HepG2 (cell line): ENCODE results near the gene ADPRH.

Experiments
- ZNF24 ChIP-seq: fragments of 450-650 bp; IDR thresholded peaks from 2 replicates; pipeline ENCODE4 v1.6.1; 2017; ENCODE audit warnings: antibody characterized with exemption, mild to moderate bottlenecking
- TF ChIP-seq, protein P1 (sequence below): sonication (generic); formaldehyde crosslinking; IDR thresholded peaks from 2 replicates; pipeline ENCODE4 v1.5.0; 2020; ENCODE audit warnings: mild to moderate bottlenecking, missing genetic modification reagents, moderate library complexity

- TF ChIP-seq, protein P1, sequence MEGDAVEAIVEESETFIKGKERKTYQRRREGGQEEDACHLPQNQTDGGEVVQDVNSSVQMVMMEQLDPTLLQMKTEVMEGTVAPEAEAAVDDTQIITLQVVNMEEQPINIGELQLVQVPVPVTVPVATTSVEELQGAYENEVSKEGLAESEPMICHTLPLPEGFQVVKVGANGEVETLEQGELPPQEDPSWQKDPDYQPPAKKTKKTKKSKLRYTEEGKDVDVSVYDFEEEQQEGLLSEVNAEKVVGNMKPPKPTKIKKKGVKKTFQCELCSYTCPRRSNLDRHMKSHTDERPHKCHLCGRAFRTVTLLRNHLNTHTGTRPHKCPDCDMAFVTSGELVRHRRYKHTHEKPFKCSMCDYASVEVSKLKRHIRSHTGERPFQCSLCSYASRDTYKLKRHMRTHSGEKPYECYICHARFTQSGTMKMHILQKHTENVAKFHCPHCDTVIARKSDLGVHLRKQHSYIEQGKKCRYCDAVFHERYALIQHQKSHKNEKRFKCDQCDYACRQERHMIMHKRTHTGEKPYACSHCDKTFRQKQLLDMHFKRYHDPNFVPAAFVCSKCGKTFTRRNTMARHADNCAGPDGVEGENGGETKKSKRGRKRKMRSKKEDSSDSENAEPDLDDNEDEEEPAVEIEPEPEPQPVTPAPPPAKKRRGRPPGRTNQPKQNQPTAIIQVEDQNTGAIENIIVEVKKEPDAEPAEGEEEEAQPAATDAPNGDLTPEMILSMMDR, result no peak
- TF ChIP-seq ZNF24, result no peak
Measured at GRCh38 chr3:119536757-119537156, 42.5 kb upstream of the ADPRH start.
